Measurements from ENCODE around the gene KIDINS220. TPM values are rescaled to one million over a fixed set of nuclear protein-coding genes. Genes with fewer than 3 reads are reported as not detected.

The KIDINS220 gene
- total RNA-seq, 1 donor from 2014 or later, result 68.2 TPM

DNA sequence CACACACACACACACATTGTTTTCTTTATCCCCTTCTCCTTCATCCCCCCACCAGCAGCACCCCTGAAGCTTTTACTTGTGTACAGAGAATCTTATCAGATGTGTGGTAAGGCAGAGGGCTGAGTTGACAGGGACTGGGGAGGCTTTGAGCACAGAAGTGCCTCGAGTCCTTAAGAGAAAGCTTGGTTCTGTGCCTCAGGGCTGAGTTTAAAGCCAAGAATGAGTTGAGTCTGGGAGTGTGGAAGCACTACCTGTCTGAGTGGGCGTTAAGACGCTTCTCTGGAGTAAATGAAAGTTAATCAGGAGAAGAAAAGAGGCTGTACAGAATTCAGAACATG lies 152.9 kb downstream of the KIDINS220 start:
- Mint-ChIP-seq H3K36me3 (ENCODE audit: low read depth) (no peaks in the 10 kb centered on the region), H3K9me3 (ENCODE audit: low read depth) (no peaks in the 10 kb centered on the region), H3K4me1 (ENCODE audit: low read depth) (peaks cover 33% of the 10 kb centered on the region), H3K4me3 (ENCODE audit: unreplicated experiment) (peak overlapping the region; percentile 74), H3K27me3 (ENCODE audit: low read depth) (no peaks in the 10 kb centered on the region), H3K27ac (ENCODE audit: unreplicated experiment) (peak overlapping the region; percentile 75)
- DNase-seq (ENCODE audit: low spot score), result no peak
- TF ChIP-seq, protein P1, sequence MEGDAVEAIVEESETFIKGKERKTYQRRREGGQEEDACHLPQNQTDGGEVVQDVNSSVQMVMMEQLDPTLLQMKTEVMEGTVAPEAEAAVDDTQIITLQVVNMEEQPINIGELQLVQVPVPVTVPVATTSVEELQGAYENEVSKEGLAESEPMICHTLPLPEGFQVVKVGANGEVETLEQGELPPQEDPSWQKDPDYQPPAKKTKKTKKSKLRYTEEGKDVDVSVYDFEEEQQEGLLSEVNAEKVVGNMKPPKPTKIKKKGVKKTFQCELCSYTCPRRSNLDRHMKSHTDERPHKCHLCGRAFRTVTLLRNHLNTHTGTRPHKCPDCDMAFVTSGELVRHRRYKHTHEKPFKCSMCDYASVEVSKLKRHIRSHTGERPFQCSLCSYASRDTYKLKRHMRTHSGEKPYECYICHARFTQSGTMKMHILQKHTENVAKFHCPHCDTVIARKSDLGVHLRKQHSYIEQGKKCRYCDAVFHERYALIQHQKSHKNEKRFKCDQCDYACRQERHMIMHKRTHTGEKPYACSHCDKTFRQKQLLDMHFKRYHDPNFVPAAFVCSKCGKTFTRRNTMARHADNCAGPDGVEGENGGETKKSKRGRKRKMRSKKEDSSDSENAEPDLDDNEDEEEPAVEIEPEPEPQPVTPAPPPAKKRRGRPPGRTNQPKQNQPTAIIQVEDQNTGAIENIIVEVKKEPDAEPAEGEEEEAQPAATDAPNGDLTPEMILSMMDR (IDR thresholded peaks at IDR 0.05), result no peak

DNA sequence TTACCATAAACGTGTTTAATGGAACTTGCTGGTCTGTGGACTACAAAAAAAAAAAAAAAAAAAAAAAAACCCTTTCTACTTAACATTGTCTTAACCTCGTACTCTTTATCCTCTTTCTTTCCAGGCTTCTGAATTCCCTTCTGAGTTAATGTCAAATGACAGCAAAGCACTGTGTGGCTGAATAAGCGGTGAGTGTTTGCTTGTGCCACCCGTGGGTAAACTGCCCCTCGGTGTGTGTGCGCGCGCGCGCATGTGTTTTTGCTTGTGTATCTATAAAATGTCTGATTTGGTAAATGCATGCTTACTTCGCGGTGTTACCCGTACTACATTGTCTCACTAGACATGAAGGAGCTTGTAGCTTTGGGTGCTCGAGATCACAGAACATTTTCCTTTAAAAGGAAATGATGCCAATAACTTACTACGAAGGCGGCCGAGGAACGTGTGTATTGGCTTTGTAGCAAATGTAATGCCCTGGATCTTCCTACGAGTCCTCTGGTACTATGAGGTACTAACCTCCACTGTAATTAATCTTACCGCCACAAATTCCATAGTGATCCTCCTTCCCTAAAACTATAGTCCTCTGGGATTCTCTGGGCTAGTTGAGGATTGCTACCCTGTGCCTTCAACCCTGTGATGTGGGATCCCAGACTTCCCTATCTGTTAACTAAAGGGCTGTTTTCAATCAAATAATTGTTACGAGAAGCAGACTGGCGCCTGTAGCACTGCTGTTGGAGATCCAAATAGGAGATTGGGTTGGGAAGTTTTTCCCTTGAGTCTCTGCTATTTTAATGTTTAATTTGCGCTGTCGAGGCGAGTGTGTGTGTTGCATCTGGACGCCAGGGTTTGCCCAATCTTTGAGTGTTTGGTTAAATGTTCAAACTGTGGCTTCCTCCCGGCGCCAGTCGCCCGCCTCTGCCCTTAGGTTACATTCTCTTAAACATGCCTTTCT lies 154.4 kb downstream of the KIDINS220 start:
- peak overlapping the region; percentile 83 for H3K27ac Mint-ChIP-seq (ENCODE audit: unreplicated experiment)
- TF ChIP-seq, protein P1 (IDR thresholded peaks at IDR 0.05), result peak; percentile 23
- no peaks in the 10 kb centered on the region for H3K36me3 Mint-ChIP-seq (ENCODE audit: low read depth)
- no peaks in the 10 kb centered on the region for H3K9me3 Mint-ChIP-seq (ENCODE audit: low read depth)
- peaks cover 42% of the 10 kb centered on the region for H3K4me1 Mint-ChIP-seq (ENCODE audit: low read depth)
- H3K27me3 Mint-ChIP-seq (ENCODE audit: low read depth), result no peaks in the 10 kb centered on the region
- H3K4me3 Mint-ChIP-seq (ENCODE audit: unreplicated experiment), result peak overlapping the region; percentile 95
- DNase-seq (ENCODE audit: low spot score), result no peak

- H3K27ac Mint-ChIP-seq (ENCODE audit: unreplicated experiment), result peak within 1 kb of the TSS; percentile 94
- H3K4me1 Mint-ChIP-seq (ENCODE audit: low read depth), result peaks cover 52% of the 10 kb centered on the region
- no peaks in the 10 kb centered on the region for H3K9me3 Mint-ChIP-seq (ENCODE audit: low read depth)
- H3K36me3 Mint-ChIP-seq (ENCODE audit: low read depth), result no peaks in the 10 kb centered on the region
- peak within 1 kb of the TSS; percentile 95 for H3K4me3 Mint-ChIP-seq (ENCODE audit: unreplicated experiment)
- peak; percentile 99 for DNase-seq (ENCODE audit: low spot score)
- TF ChIP-seq, protein P1 (IDR thresholded peaks at IDR 0.05), result peak; percentile 36
- H3K27me3 Mint-ChIP-seq (ENCODE audit: low read depth), result no peaks in the 10 kb centered on the region
These were observed 155.4 kb downstream of the KIDINS220 start, which contains the start of gene ID2 for GRCh38 chr2:8681786-8682692. ID2 (plus strand) TSS chr2:8682056; CDS start chr2:8682166, 110 bp downstream.

DNA sequence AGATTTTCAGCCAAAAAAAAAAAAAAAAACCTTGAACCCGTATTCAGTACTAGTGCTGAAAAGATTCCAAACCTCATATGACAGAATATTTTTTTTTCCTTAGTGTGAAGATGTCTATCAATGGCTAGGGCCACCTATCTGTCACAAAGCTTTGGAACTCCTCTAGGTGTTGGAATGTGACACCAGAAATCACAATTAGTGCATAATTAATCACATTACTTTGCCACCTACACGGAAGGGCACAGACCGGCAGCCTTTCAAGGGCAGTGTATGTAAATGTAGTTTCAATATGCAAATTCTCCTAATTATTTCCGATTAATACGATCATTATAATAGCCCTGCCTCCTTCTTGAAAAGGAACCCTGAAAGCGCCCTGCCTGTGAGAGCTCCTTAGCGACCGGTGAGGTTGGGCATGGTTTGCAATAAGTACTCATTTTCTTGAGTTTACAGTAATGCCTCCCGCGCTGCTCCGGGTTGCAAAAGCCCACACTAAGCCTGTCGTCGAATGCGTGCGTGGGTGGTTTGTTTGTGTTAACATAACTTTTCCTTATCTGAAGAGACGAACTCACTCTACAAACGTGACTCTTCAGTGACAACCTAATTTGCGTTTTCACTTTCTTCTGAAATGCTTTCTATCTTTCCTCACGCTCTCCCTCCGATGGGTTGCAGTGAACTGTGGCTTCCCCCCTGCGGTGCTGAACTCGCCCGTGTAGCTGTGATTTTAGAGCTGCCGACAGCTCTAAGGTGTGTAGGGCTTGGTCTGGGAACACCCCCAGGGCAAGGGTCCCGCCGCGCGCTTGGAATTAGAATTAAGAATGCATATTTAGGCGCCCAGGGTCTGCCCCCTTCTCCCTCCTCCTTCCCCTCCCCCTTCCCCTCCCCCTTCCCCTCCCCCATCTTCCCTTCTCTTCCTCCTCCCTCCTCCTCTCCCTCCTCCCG lies 156.3 kb downstream of the KIDINS220 start:
- Mint-ChIP-seq H3K27me3 (ENCODE audit: low read depth) (no peaks in the 10 kb centered on the region), H3K9me3 (ENCODE audit: low read depth) (no peaks in the 10 kb centered on the region), H3K4me3 (ENCODE audit: unreplicated experiment) (peak overlapping the region; percentile 75), H3K27ac (ENCODE audit: unreplicated experiment) (peak overlapping the region; percentile 94), H3K36me3 (ENCODE audit: low read depth) (no peaks in the 10 kb centered on the region), H3K4me1 (ENCODE audit: low read depth) (peaks cover 53% of the 10 kb centered on the region)
- no peak for DNase-seq (ENCODE audit: low spot score)
- TF ChIP-seq, protein P1 (IDR thresholded peaks at IDR 0.05), result no peak
